ENCODE results near the gene MAP3K10.

GRCh38 chr19:40221858-40222619, 30.8 kb downstream of the MAP3K10 start:
- TF ChIP-seq CTCF (IDR thresholded peaks at IDR 0.05): peak; percentile 82 to 95 (median 91)
- no peak for TF ChIP-seq POLR2A (IDR thresholded peaks at IDR 0.05)
